NB4 (cell line): ENCODE measurements around the gene WTAP.

Experiments used
- DNase-seq: peaks from one replicate; pipeline ENCODE4 v3.0.0; 2010; ENCODE audit warnings: low read depth
- H3K4me3 ChIP-seq: one replicate; pipeline ENCODE4 v1.5.1; 2011; ENCODE audit warnings: mild to moderate bottlenecking, low read depth, low read length, moderate library complexity
- MYC ChIP-seq: IDR thresholded peaks from 2 replicates; pipeline ENCODE4 v1.6.1; 2011; ENCODE audit warnings: low read depth, low read length
- POLR2A ChIP-seq: IDR thresholded peaks from 2 replicates; pipeline ENCODE4 v1.6.1; 2011; ENCODE audit warnings: mild to moderate bottlenecking; ENCODE audit not compliant: insufficient read length; ENCODE audit errors: extremely low read depth
- TF ChIP-seq, protein P1 (sequence below): IDR thresholded peaks from one replicate; pipeline ENCODE4 v1.5.1; 2012; ENCODE audit warnings: low read depth, low read length
- TF ChIP-seq, protein P2 (sequence below): IDR thresholded peaks from 2 replicates; pipeline ENCODE4 v1.6.1; 2011; ENCODE audit warnings: low read depth, low read length

WTAP gene

DNA sequence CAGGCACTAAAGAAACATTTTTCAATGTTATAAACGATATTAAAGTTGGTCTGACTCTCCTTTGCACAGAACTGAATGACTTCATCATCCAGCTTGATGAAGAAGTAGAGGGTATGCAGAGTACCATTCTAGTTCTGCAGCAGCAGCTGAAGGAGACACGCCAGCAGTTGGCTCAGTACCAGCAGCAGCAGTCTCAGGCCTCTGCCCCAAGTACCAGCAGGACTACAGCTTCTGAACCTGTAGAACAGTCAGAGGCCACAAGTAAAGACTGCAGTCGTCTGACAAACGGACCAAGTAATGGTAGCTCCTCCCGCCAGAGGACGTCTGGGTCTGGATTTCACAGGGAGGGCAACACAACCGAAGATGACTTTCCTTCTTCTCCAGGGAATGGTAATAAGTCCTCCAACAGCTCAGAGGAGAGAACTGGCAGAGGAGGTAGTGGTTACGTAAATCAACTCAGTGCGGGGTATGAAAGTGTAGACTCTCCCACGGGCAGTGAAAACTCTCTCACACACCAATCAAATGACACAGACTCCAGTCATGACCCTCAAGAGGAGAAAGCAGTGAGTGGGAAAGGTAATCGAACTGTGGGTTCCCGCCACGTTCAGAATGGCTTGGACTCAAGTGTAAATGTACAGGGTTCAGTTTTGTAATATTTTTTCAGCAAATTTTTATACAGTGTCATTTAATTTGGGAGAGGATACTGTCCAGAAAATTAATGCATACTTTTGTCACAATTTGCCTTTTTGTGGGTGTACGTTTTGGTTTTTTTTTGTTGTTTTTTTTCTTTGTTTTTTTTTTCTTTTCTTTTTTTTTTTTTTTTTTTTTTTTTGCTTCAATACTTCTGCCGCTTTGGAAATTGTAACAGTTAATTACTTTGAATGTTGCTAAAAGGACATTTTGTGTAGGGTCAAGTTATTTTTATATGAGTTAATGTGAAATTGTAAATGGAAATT, 27.9 kb downstream of the WTAP start:
- H3K4me3 ChIP-seq, result no peak overlapping the region
- TF ChIP-seq POLR2A, result no peak
- TF ChIP-seq, protein P1, sequence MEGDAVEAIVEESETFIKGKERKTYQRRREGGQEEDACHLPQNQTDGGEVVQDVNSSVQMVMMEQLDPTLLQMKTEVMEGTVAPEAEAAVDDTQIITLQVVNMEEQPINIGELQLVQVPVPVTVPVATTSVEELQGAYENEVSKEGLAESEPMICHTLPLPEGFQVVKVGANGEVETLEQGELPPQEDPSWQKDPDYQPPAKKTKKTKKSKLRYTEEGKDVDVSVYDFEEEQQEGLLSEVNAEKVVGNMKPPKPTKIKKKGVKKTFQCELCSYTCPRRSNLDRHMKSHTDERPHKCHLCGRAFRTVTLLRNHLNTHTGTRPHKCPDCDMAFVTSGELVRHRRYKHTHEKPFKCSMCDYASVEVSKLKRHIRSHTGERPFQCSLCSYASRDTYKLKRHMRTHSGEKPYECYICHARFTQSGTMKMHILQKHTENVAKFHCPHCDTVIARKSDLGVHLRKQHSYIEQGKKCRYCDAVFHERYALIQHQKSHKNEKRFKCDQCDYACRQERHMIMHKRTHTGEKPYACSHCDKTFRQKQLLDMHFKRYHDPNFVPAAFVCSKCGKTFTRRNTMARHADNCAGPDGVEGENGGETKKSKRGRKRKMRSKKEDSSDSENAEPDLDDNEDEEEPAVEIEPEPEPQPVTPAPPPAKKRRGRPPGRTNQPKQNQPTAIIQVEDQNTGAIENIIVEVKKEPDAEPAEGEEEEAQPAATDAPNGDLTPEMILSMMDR, result no peak
- no peak for TF ChIP-seq MYC
- TF ChIP-seq, protein P2, sequence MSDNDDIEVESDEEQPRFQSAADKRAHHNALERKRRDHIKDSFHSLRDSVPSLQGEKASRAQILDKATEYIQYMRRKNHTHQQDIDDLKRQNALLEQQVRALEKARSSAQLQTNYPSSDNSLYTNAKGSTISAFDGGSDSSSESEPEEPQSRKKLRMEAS, result no peak
- no peak for DNase-seq

DNA sequence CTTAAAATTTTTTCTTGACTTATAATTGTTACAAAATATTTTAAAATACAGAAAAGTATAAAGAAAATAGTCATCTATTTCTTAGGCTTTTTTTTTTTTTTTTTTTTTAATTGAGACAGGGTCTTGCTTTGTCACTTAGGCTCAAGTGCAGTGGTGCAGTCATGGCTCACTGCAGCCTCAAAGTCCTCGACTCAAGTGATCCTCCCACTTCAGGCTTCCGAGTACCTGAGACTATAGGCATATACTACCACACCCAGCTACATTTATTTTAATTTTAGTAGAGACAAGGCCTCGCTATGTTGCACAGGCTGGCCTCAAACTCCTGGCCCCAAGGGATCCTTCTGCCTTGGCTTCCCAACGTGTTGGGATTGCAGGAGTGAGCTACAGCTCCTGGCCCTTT, 29.2 kb downstream of the WTAP start:
- DNase-seq, result no peak
- no peak for TF ChIP-seq POLR2A
- TF ChIP-seq, protein P1, result no peak
- TF ChIP-seq, protein P2, result no peak
- H3K4me3 ChIP-seq, result no peak overlapping the region

DNA sequence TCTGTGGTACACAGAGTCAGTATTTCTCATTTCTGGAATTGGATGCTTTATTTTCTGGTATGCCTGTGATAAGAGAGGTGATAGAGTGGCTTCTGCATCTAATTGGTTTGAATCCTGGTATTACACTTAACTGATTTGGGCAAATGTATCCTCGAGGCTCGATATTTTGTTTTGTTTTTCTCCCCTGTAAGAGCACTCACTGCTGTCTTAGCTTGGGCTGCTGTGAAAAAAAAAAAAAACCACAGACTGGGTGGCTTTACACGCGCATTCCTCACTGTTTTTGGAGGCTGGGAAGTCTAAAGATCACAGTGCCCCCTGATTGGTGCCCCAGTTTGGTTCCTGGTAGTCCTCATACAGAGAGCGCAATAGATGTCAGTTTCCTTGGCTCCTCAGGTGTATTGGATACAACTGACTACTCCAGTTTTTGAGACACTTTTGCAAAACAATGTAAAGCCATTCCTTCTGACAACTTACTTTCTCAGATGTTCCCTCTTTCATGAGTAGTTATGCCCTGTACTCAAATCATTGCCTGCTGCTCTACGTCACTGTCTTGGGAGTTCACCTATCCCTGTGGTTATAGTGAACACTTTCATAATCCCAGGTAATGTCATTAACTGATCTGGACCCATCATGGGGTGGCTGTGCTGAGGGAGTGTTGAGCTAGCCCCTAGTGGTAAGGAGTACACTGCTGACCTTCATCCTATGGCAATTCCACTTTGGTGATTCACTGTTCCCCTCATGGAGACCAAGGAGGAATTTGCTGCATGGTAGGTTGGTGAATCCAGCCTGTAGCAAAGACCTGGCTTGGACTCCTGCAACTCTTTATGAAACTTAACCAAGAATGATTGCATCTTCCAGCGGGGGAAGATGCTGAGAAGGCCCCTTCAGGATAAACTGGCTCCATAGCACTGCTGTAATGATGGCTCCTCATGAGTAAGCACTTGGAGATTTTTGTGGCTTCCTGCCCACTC, 31.0 kb downstream of the WTAP start:
- TF ChIP-seq, protein P1, result peak; percentile 21
- no peak for TF ChIP-seq POLR2A
- H3K4me3 ChIP-seq, result no peak overlapping the region
- no peak for DNase-seq

DNA sequence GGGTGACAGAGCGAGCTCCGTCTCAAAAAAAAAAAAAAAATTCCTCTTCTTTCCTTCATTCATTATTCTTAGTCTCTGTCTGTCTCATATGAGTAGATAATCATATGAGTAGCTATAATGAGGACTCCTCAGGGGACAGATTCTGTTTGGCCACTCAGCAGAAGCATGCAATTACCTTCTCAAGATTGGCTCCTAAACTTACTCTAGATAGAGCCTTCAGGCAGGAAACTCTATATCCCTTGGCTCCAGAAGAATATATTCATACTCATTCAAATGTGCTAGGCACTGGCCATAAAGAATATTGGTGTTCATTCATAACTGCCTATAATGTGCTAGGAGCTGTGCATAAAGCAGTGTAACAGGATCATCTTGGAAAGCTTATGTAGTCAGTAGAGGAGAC, 32.3 kb downstream of the WTAP start:
- TF ChIP-seq, protein P1, result no peak
- TF ChIP-seq POLR2A (no peak), MYC (no peak)
- TF ChIP-seq, protein P2, result no peak
- H3K4me3 ChIP-seq, result no peak overlapping the region
- no peak for DNase-seq

DNA sequence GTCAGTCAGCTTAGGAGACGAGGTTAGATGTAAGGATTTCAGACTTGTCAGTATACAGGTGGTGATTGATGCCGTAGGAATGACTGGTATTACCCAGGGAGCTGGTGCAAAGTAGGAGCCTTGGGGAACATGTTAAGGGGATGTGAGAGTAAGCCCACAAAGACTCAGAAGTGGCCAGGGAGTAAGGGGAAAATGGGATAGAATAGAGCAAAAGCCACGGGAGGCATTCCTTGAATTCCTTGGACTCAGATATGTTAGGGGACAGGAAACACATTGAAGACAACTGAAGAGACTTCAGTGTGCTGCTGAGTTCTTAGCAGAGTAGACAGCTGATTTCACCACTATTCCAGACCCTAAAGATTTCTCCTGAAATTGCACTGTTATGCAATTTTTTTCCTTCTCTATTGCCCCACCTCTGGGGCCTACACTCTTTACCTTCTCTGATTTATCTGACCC, 33.3 kb downstream of the WTAP start:
- peak overlapping the region; percentile 81 for H3K4me3 ChIP-seq
- TF ChIP-seq MYC (no peak), POLR2A (no peak)
- TF ChIP-seq, protein P1, result no peak
- TF ChIP-seq, protein P2, result no peak
- no peak for DNase-seq
